ENCODE data around the gene APLP1.

GRCh38 chr19:35908973-35909683 lies 40.8 kb downstream of the APLP1 start:
- TF ChIP-seq ZBTB33 (IDR thresholded peaks at IDR 0.05) (no peak), CTCF (IDR thresholded peaks at IDR 0.05; ENCODE audit: low read depth, low read length, missing input control) (no peak), JUND (IDR thresholded peaks at IDR 0.05) (no peak), EGR1 (IDR thresholded peaks at IDR 0.05; ENCODE audit: low read depth in 2 of 2) (no peak), TAF1 (conservative IDR thresholded peaks at IDR 0.05) (no peak), GABPA (IDR thresholded peaks at IDR 0.05 in 1 of 2, conservative IDR thresholded peaks at IDR 0.05 in 1 of 2) (no peak), RXRA (IDR thresholded peaks at IDR 0.05) (no peak), REST (IDR thresholded peaks at IDR 0.05) (no peak)

All from liver (tissue), 3 donors.